Bronchial epithelial cell (primary cell): ENCODE results near the gene NSUN2. TPM values are rescaled to one million over a fixed set of nuclear protein-coding genes. Genes with fewer than 3 reads are reported as not detected.
A peak's percentile ranks its signal among the peaks of the same experiment; 100 is the strongest.
"Not testable (repeated sequence)": the region's sequence is repeated elsewhere in the genome, so short reads cannot be mapped to it uniquely, and the experiment has no call there.

Experiments used
- DNase-seq: peaks from one replicate; pipeline ENCODE4 v3.0.0-alpha.2; 2010; ENCODE audit warnings: low read depth
- FAIRE-seq: peaks from 2 replicates; lab custom pipeline; 2011; peaks lifted over from hg19 to GRCh38; lab: Jason Lieb, UNC
- H3K27me3 ChIP-seq: 2 replicates; pipeline ENCODE4 v1.5.1; 2011; ENCODE audit warnings: low read length; ENCODE audit not compliant: control insufficient read depth, insufficient read depth
- H3K36me3 ChIP-seq: 2 replicates; pipeline ENCODE4 v1.5.1; 2011; ENCODE audit warnings: low read length; ENCODE audit not compliant: control insufficient read depth, insufficient read depth
- H3K4me3 ChIP-seq: 2 replicates; pipeline ENCODE4 v1.5.1; 2011; ENCODE audit warnings: mild to moderate bottlenecking, low read depth, low read length, control low read depth
- CTCF ChIP-seq: IDR thresholded peaks from 2 replicates; pipeline ENCODE4 v1.5.1; 2011; ENCODE audit warnings: mild to moderate bottlenecking, moderate library complexity, low read length, control low read depth, inconsistent platforms; ENCODE audit not compliant: insufficient read depth, severe bottlenecking
- total RNA-seq: library from RNA; depleted of rRNA; stranded (reverse); fragments of >200 nt; gene quantifications from 2 replicates; pipeline ENCODE4 v1.2.1, GENCODE V29; 2014

The NSUN2 gene
- total RNA-seq, 1 donor from 2014 or later, result 78.5 TPM

GRCh38 chr5:6573651-6574101, 59.2 kb downstream of the NSUN2 start:
- Histone ChIP-seq H3K27me3 (no peaks in the 10 kb centered on the region), H3K36me3 (no peaks in the 10 kb centered on the region), H3K4me3 (no peak overlapping the region)
- FAIRE-seq, result no peak
- TF ChIP-seq CTCF, result no peak
- DNase-seq, result no peak

- Histone ChIP-seq H3K27me3 (no peaks in the 10 kb centered on the region), H3K36me3 (no peaks in the 10 kb centered on the region), H3K4me3 (no peak overlapping the region)
- FAIRE-seq (no peak), DNase-seq (no peak)
- no peak for TF ChIP-seq CTCF
Measured at GRCh38 chr5:6572825-6573380, 59.9 kb downstream of the NSUN2 start.

GRCh38 chr5:6572086-6572824, 60.6 kb downstream of the NSUN2 start:
- no peak for FAIRE-seq
- TF ChIP-seq CTCF, result no peak
- DNase-seq, result no peak
- H3K36me3 ChIP-seq, result no peaks in the 10 kb centered on the region
- H3K27me3 ChIP-seq, result no peaks in the 10 kb centered on the region
- no peak overlapping the region for H3K4me3 ChIP-seq

- FAIRE-seq, H3K36me3 ChIP-seq, H3K27me3 ChIP-seq, DNase-seq, H3K4me3 ChIP-seq: not testable (repeated sequence)
Measured at GRCh38 chr5:6571607-6572006, 61.2 kb downstream of the NSUN2 start.

- Histone ChIP-seq H3K27me3 (no peaks in the 10 kb centered on the region), H3K4me3 (no peak overlapping the region), H3K36me3 (no peaks in the 10 kb centered on the region)
- FAIRE-seq (no peak), DNase-seq (peak; percentile 25)
- no peak for TF ChIP-seq CTCF
Measured at GRCh38 chr5:6570530-6570929, 62.3 kb downstream of the NSUN2 start.

GRCh38 chr5:6568889-6569288, 64.0 kb downstream of the NSUN2 start:
- H3K36me3 ChIP-seq, result no peaks in the 10 kb centered on the region
- no peak for FAIRE-seq
- no peaks in the 10 kb centered on the region for H3K27me3 ChIP-seq
- TF ChIP-seq CTCF, result no peak
- no peak overlapping the region for H3K4me3 ChIP-seq
- no peak for DNase-seq
